ENCODE measurements around the gene CDH16. TPM values are rescaled to one million over a fixed set of nuclear protein-coding genes. Genes with fewer than 3 reads are reported as not detected.

CDH16 gene
- total and polyA plus RNA-seq, 2 of the 13 experiments (the other 11 are each of a cell fraction or from before 2014, with no cell fraction given): 2.7 to 3.9 TPM

GRCh38 chr16:66872943-66873684, 45.6 kb downstream of the CDH16 start (continued):
- TF ChIP-seq GMEB2 (CRISPR knock-in tag; IDR thresholded peaks at IDR 0.05; ENCODE audit: low read depth) (no peak), SMAD3 (CRISPR knock-in tag; IDR thresholded peaks at IDR 0.05) (peak; percentile 76; the same call in 1 of the 2 replicates), HES4 (CRISPR knock-in tag; IDR thresholded peaks at IDR 0.05; ENCODE audit: borderline replicate concordance) (no peak; the same call in 1 of the 2 replicates), CSRNP1 (CRISPR knock-in tag; IDR thresholded peaks at IDR 0.05) (peak; percentile 95), ZNF788 (CRISPR knock-in tag; IDR thresholded peaks at IDR 0.05; ENCODE audit: borderline replicate concordance) (peak; percentile 95), FOXM1 (CRISPR knock-in tag; IDR thresholded peaks at IDR 0.05) (no peak), REPIN1 (CRISPR knock-in tag; IDR thresholded peaks at IDR 0.05; ENCODE audit: borderline replicate concordance, low read depth) (peak; percentile 86), CC2D1A (CRISPR knock-in tag; IDR thresholded peaks at IDR 0.05) (no peak), ZNF616 (CRISPR knock-in tag; IDR thresholded peaks at IDR 0.05; ENCODE audit: low read depth) (0 out of 2 replicates have a peak, but pooled peaks have one; percentile 44), BORCS8-MEF2B (CRISPR knock-in tag; IDR thresholded peaks at IDR 0.05) (peak; percentile 83; the same call in 1 of the 2 replicates), GZF1 (CRISPR knock-in tag; IDR thresholded peaks at IDR 0.05) (no peak), AHDC1 (CRISPR knock-in tag; IDR thresholded peaks at IDR 0.05; ENCODE audit: borderline replicate concordance) (peak; percentile 52; the same call in 1 of the 2 replicates), PLRG1 (conservative IDR thresholded peaks at IDR 0.05) (no peak), ZBTB2 (CRISPR knock-in tag; IDR thresholded peaks at IDR 0.05; ENCODE audit: low read depth) (no peak), ZNF180 (CRISPR knock-in tag; IDR thresholded peaks at IDR 0.05; ENCODE audit: borderline replicate concordance, low read depth) (no peak), ZNF350 (CRISPR knock-in tag; IDR thresholded peaks at IDR 0.05; ENCODE audit: borderline replicate concordance, low read depth) (peak; percentile 80; the same call in 1 of the 2 replicates), MAFK (conservative IDR thresholded peaks at IDR 0.05 in 1 of 2, IDR thresholded peaks at IDR 0.05 in 1 of 2; ENCODE audit: low read length in 2 of 2) (peak in 1 of 2 experiments; percentile 27; a peak in 1 of 4 replicates), ZNF737 (CRISPR knock-in tag; IDR thresholded peaks at IDR 0.05; ENCODE audit: borderline replicate concordance) (no peak), ZNF263 (CRISPR knock-in tag; IDR thresholded peaks at IDR 0.05) (peak; percentile 95)

All from HepG2 (cell line).